Dedifferentiated amniotic fluid mesenchymal stem cell (primary cell): ENCODE measurements around the gene CHPT1.
A peak's percentile ranks its signal among the peaks of the same experiment; 100 is the strongest.
"Not testable (repeated sequence)": the region's sequence is repeated elsewhere in the genome, so short reads cannot be mapped to it uniquely, and the experiment has no call there.

ENCODE experiments used
- DNase-seq: peaks from one replicate; pipeline ENCODE4 v3.0.0-alpha.2; 2016; ENCODE audit errors: extremely low spot score

The CHPT1 gene

GRCh38 chr12:101722392-101722791 lies 25.0 kb downstream of the CHPT1 start:
- DNase-seq: no peak

DNA sequence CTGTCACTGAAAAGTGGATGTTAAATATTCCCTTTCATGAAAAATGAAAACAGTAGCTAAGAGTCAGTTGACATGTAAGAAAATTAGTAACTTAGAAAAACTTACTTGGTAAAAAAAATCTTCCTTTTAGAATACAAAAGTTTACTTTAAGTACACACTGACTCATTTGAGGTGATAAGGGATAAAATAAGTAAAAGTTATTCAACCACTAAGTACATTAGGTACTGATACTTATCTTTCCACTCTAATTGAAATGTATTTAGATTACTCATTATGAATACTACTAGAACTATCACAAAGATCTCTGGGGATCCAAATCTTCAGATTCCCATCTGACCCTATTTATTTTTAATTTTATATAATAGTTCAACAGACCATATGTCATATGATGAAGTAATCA lies 29.7 kb downstream of the CHPT1 start:
- DNase-seq: no peak

- DNase-seq: no peak
These were observed 32.4 kb downstream of the CHPT1 start for GRCh38 chr12:101729842-101730241.

DNA sequence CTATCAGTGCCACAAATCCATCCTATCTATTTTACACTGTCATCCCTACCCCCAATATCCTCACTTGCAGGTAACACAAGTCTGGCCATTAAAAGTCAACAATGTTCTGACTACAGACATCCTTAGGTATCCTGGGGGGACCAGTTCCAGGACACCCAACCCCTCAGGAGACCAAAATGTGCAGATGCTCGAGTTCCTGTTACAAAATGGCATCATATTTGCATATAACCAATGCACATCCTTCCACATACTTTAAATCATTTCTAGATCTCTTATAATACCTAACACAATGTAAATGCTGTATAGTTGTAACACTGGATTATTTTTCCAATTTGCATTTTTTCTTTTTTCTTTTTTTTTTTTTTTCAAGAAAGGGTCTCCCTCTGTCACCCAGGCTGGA lies 34.9 kb downstream of the CHPT1 start:
- DNase-seq: no peak

- DNase-seq: no peak
These were observed 35.7 kb downstream of the CHPT1 start for GRCh38 chr12:101733166-101733565.

DNA sequence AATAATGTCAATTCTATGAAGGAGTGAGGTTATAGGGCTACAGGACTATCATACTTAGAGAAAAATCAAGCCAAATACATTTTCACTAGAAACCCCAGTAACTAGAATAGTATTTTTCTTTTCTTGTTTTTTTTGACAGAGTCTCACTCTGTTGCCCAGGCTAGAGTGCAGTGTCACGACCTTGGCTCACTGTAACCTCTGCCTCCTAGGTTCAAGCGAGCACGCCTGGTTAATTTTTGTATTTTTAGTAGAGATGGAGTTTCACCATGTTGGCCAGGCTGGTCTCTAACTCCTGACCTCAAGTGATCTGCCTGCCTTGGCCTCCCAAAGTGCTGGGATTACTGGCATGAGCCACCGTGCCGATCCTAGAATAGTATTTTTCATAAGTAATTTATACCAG lies 37.0 kb downstream of the CHPT1 start:
- not testable (repeated sequence) for DNase-seq

GRCh38 chr12:101737476-101737875 lies 40.0 kb downstream of the CHPT1 start:
- DNase-seq: no peak

- DNase-seq: no peak
These were observed 41.7 kb downstream of the CHPT1 start, which contains the start of gene SYCP3 for GRCh38 chr12:101738920-101739665. Gene SYCP3, minus strand, starts transcription at chr12:101739462. Its CDS starts 1,527 bp downstream, at chr12:101737935.

DNA sequence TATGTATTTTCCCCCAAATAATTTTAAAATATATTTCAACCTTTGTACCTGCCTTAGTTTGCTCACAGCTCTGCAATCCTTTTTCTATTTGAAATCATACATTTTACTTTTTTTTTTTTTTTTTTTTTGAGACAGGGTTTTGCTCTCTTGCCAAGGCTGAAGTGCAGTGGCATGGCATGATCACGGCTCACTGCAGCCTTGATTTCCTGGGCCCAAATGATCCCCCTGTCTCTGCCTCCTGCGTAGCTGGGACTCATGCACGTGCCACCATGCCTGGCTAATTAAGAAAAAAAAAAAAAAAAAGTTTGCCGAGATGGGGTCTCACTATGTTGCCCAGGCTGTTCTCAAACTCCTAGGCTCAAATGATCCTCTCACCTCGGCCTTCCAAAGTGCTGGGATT lies 43.1 kb downstream of the CHPT1 start:
- no peak for DNase-seq

DNA sequence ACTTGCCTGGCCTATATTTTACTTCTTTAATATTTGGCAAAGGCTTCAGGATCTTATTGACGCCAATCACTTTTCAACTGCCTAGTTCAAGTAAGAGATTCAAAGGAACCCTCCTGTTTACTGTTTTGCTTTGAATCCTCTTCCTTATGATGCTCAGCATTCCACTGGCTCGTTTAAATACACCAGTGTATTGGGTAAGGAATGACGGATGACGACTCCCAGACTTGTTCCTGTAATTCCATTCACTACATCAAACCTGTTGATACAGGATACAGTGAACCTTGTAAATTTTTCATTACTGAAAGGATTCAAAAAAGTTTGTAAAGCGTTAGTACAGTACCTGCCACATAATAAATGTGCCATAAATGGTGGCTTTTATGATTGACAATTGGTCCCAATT lies 43.5 kb downstream of the CHPT1 start:
- no peak for DNase-seq

GRCh38 chr12:101743242-101743641 lies 45.8 kb downstream of the CHPT1 start:
- no peak for DNase-seq

DNA sequence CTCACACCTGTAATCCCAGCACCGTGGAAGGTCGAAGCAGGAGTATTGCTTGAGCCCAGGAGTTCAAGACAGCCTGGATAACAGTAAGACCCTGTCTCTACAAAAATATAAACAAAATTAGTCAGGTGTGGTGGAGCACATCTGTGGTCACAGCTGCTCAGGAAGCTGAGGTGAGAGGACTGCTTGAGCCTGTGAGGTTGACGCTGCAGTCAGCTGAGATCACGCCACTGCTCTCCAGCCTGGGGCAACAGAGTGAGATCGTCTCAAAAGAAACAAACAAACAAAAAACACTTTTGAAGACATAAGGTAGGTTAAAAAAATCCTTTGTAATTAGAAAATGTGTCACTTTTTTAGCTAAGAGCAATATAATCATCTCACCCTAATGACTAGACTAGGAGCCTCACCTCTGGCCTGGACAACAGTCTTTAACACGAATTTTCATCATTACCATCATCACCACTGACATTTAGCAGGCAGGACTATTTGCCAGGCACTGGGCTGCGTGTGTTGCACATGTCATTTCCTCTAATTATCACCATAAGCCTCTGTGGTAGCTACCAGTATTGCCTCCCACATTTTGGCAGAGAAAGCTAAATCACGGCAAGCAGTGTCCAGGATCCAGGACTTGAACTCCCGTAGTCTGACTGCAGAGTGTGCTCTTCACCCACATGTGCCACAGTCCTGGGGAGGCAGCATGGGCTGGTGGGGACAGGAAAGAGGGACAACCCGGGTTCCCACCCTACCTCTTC lies 46.5 kb downstream of the CHPT1 start:
- DNase-seq: no peak

- no peak for DNase-seq
These were observed 48.0 kb downstream of the CHPT1 start for GRCh38 chr12:101745481-101745880.

DNA sequence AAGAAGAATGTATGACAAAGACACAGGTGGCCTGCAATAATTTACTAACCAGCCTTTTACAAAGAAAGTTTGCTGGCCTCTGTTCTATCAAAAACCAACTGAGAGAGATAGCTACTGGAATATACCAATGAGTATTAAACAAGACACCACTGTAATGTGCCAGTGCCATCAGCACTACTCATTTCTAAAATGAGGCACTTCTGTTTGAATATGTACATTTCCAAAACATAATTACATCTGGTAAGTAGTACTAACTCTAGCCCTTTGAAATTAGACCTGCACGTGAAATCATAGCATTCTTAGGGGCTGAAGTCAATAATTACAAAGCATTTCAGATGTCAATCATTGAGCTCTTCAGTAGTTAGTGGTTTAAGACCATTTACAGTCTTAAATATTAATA lies 48.8 kb downstream of the CHPT1 start:
- no peak for DNase-seq

DNA sequence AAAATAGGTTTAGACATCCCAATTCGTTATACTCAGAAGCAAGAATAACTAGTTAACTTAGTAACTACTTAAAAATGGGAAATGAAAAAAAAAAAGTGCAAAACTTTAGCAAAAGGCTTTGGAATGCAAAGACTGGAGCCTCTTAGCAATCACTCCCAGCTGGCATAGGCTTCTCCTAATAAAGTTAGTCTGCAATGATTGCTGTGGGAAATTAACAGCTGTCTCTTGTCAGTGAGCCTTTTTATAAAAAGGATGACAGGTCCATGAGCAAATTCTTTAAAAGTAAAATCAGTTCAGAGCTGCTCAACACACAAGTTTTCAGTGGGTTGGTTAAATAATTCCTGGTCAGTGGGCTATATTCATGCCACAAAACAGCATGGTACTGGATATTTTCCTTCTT lies 49.2 kb downstream of the CHPT1 start:
- peak; percentile 54 for DNase-seq

DNA sequence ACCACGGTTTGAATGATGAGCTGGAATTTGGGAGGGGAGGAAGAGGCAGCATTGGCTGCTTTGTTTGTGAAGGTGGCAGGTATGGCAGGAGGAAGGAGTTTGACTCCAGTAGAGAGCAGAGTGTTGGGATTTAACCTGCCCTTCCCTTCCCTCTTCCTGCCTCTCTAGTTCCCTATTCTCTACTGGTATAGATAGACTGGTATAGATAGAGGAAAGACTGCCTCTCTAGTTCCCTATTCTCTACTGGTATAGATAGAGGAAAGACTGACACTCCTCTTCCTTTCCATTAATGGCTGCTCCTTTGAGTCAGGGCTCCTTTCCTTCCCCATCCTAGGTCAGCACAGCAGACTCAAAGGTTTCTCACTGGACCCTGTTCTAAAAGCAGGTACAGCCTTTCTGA lies 50.3 kb downstream of the CHPT1 start:
- DNase-seq: no peak

GRCh38 chr12:101748907-101749306 lies 51.5 kb downstream of the CHPT1 start:
- no peak for DNase-seq

- no peak for DNase-seq
These were observed 52.2 kb downstream of the CHPT1 start for GRCh38 chr12:101749657-101750056.

DNA sequence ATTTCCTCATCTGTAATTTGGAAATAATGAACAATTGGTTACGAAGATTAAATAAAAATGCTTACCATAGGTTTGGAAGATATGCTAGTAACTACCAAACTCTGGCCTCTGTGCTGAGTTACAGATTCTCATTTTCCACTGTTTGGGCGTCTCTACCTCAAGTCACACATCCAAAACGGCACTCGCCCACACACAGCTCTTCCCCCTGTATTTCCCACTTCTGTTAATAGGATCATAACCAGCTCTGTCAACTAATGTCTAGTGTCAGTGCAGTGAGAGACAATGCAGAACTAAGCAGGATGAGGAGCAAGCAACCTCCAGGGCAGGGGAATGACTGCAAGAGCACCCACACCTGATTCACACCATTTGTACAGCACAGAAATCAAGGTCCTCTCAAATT lies 52.7 kb downstream of the CHPT1 start:
- no peak for DNase-seq

DNA sequence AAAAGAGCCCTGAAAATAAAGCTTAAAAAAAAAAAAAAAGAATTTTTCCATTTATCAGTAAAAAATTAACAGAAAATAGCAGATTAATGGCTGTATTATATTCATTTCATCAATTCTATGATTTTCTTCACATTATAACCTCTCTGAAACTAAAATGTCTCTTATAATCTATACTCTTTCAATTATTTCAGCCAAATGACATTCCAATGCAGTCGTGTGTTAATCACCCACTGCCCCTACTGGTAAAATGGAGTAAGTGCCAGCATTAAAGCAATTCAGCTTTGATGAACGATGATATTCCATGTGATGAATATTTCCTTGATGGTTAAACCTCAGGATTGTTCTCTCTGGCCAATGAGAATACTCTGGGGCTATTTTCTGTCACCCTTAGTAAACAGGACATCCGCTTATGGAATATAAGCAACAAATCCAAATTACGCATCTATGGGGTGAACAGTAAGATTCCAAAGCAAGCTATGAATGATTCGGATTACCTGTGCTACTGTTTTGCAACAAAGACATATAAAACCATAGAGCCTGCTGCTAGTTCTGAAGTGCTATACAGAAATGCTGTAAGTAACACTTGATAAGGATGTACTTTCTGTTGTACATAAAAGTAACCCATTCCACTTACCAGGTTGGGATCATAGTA lies 62.1 kb downstream of the CHPT1 start:
- DNase-seq: peak; percentile 23

DNA sequence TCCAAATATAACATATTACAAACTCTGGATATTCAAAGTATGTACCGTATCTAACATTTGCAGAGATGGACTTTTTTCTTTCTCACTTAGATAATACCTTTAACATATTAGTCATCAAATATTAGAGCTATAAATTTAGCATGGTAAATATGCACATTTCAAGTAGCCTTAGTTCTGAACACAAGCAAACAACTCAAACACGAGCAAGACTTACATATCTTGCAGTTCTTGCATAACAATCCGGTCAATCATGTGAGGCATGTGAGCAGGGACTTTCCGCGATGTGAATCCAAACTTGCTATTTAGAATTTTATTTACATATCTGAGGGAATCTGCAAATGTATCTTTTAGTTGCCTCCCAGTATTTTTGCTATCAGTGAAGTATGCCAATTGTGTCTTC lies 63.9 kb downstream of the CHPT1 start:
- DNase-seq: no peak

- DNase-seq: no peak
These were observed 64.3 kb downstream of the CHPT1 start for GRCh38 chr12:101761781-101762180.
